ENCODE results near the gene ANKMY1.

- TF ChIP-seq CTCF (IDR thresholded peaks at IDR 0.05; ENCODE audit: insufficient read depth, low read depth, low read length) (no peak), EZH2 (IDR thresholded peaks at IDR 0.05; ENCODE audit: insufficient read depth, low read length) (no peak)
These were observed 102.5 kb downstream of the ANKMY1 start for GRCh38 chr2:240455272-240455646.

All from astrocyte (in vitro differentiated cells and primary cell).